Ramos (cell line): ENCODE data around the gene KRT86.

Experiments used
- in situ Hi-C: fragments of 300-500 bp; cut with MboI; formaldehyde crosslinking; loops from one replicate; pipeline ENCODE4 v1.14.3; 2022; ENCODE audit warnings: low sequenced_read_pairs; ENCODE audit not compliant: unreplicated experiment

Gene KRT86

DNA sequence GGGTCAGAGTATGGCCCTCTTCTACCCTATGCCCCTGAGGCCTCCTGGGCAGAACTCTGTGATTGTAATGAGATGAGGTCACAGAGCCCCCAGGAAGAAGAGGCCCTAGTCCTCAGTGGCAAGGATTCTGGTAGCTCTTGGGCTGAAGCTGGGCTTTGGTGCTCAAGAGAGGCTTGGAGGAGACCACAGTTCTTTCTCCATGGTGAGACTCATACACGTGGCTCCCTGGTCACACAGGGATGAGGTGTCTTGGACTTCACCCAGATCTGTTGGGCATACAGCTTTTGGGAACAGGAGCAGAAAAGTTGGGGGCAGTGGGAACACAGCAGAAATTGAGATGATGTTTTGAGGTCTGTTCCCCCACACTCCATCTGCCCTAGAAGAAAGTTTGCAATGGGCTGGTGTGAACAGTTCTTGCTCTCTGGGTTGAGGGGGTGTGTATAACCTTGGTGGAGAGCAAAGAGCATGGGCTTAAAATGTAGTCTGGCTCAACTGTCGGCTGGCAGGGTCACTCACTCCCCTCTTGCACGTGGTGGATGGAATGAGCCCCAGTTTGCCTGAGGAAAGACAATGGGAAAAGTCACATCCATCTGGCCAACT, at the start of gene KRT86:
Gene KRT86, plus strand, starts transcription at position 125 of the 600 bp plus-strand sequence. CDS start 27,272 bp downstream, outside the sequence.
- in situ Hi-C loops, result no loop called here

DNA sequence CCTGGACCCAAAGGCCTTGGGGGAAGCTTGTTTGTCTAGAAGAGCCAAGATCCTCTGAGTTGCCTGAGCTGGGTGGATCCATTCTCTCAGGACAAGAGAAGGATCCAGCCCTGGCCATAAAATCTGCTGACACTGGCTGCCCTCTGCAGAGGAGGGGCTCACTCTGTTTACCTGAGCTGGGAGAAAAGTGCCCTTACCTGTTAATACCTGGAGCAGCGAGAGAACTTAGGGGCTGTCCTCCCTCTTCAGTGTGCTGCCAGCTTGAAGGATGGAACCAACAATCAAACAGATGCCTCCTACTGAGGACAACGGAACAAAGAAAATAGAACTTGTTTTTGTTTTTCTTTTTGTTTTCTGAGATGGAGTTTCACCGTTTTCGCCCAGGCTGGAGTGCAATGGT, 48.7 kb upstream of the KRT86 start:
- in situ Hi-C loops, result no loop called here

DNA sequence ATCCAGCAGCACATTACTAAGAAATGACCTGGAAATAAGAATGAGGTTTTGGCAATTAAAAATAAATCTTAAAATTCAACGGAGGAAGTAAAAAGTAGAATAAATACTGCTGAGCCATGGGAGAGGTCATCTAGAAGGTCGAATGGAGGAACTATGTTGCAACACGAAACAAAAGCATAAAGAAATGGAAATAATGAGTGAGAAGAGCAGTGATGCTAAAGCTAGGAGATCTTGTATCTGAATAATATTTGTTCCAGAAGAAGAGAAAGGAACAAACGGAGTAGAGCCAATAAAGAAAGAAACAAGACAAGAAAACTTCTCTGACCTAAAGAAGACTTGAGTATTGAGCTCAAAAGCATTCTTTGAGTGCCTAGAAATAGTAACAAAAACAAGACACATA, 48.0 kb upstream of the KRT86 start:
- in situ Hi-C loops, result no loop called here

DNA sequence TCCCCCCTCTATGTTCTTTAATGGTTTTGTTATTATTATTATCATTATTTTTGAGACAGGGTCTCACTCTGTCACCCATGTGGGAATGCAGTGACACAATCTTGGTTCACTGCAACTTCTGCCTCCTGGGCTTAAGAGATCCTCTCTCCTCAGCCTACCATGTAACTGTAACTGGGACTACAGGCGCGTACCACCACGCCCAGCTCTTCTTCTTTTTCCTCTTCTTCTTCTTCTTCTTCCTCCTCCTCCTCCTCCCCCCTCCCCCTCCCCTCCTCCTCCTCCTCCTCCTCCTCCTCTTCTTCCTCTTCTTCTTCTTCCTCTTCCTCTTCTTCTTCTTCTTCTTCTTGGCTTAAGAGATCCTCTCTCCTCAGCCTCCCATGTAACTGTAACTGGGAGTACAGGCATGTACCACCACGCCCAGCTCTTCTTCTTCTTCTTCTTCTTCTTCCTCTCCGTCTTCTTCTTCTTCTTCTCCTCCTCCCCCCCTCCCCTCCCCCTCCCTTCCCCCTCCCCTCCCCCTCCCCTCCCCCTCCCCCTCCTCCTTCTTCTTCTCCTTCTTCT, 46.8 kb upstream of the KRT86 start:
- in situ Hi-C loops, result no loop called here

DNA sequence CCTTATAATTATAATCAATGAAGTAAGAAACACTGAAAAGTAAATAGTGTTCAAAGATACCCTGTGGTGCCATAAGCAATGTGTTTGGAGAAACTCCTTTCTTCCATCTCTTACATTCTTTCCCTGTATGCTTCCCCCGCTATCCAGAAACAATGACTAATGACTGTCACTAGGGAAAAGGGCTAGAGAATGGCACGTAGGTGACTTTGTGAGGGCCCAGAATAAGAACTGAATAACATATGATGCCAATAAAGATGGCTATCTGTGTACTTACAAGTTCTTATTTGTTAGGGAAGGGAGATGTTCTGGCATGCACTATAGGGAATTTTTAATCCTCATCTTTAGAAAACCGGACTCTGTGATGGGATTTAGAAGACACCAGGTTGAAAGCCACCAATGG, 46.1 kb upstream of the KRT86 start:
- in situ Hi-C loops, result no loop called here

DNA sequence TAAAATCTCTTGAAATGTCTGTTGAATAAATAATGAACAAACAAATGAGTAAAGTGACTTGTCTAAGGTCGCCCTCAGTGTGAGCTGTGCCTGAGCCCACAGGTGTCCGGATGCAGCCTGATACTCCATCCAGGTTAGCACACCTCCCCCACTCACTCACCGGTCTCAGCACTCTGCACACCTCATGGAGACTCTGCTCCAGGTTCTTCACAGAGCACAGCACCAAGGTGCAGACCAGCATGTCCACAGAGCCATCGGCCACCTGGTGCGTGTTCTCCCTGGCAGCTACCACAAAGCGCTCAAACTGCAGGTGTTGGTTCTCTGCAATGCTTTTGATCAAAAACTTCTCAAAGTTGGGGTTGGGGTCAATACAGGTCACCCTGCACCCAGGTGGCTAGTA, 45.5 kb upstream of the KRT86 start:
- in situ Hi-C loops, result no loop called here

DNA sequence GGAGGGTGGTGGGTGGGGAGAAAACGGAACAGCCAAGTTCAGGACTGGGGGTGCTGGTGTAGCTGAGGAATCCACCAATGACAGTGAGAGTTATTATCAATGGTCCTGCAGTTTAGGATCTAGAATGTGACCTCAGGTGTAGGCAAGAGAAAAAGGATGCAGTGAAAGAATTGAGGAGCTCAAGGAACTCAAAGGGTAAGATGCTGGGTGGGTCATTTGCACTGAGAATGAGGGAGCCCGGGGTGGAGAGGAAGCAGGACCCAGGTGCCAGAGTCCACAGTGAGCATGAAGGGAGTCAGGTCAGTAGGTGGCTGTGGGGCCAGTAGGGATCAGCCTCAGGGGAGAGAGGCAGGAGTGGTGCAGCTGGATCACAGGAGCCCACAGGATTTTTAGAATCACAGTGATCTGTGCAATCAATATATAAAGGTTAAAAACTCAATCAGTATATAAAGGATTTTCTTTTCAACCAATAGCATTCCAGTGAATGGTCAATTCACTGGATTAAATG, 44.6 kb upstream of the KRT86 start:
- in situ Hi-C loops, result no loop called here

DNA sequence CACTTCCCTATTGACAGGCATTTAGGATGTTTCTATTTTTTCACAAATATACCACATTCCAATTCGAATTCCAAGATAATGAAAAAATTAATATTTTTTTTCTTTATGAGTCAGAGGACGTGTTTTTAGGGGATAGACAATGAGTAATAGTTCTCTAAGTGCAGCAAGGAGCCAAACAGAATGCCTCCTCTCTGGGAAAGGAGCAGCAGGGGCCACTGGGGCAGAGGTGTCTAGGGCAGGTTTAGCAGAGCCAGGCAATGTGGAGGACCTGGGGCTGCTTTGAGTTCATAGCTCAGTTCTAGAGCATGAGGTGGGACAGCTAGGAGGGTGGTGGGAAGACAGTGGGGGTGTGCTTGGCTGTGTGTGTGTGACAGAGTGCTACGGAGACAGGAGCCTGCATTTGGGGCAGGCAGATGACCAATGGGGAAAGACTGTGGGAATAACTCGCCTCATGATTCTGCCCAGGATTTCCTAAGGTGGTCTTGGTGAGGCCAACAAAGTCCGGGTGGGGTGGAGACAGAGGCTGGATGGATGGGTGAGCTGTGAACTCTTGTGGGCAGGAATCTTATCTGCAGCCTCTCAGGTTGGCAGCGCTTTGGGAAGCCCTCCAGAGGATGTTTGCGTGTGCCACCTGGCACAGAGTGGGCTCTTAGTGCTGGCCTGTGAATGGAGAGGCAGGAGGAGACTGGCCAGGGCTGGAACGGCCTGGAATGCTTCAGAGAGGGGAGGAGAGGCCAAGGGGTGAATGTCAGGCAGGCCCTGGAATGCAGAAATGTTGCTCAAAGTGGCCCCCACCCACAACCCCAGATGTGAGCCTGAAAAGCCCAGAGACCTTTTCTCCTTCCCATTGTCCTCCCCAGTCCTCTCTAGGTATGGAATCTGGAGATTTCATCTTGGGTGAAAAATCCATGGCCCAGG, 43.8 kb upstream of the KRT86 start:
- in situ Hi-C loops, result no loop called here

DNA sequence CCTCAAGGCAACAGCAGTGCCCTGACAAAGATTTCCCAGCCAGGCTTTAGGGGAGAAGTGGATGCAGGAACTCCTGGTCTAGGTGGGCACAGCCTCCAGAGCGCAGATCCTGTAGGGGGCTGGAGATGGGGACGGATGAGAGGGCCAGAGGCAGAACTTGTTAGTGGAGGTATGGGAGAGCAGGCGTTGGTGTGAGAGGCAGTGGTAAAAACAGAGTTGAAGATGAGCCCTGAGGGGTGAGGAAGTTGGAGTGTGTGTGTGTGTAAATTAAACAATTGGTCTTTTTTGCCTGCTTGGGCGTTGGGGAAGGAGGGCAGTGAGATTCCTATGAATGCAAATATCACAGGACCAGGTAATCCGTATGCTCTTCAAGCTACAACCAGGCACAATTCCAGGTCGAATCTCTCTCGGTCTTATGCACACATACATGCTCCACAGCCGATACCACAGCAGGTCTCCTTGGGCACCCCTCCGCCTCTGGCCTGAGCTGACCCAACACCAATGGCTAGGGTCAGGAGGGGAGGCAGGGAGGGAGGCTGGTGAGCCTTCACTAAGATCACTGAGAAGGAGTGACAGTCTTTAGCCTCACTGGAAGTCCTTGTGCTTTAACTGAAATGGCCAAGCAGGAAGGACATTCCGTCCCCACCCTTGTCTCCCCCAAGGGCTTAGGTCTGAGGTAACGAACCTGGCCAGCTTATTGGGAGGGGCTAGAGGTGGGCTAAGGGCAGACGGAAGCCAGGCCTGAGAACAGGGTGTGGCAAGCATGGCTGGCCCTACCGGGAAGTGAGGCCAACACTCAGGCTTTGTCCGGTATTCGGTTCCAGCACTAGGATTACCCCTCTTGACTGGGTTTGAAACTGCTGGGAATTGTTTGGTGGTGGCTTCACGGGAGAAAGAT, 42.9 kb upstream of the KRT86 start:
- in situ Hi-C loops, result no loop called here

DNA sequence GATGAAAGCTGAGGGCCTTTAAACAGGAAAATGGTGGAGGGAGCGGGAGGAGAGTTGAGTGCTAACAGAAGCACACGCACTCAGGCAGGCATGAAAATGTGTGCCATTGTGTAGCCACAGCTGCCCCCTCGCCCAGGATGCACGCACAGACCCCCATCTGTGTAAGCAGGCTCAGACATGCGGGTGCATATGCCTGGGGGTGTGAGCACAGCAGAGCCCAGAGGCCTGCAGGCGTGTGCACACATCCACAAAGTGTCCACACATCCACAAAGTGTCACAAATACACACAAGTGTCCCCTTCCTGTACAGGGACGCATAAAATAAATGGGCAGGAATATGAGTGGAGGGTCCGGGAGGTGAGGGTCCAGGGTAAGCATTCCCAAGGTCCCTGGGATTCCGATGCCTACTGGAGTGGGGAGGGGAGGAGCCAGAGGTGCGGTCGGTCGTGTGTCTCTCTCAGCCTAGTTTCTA, 42.2 kb upstream of the KRT86 start:
- in situ Hi-C loops, result no loop called here

DNA sequence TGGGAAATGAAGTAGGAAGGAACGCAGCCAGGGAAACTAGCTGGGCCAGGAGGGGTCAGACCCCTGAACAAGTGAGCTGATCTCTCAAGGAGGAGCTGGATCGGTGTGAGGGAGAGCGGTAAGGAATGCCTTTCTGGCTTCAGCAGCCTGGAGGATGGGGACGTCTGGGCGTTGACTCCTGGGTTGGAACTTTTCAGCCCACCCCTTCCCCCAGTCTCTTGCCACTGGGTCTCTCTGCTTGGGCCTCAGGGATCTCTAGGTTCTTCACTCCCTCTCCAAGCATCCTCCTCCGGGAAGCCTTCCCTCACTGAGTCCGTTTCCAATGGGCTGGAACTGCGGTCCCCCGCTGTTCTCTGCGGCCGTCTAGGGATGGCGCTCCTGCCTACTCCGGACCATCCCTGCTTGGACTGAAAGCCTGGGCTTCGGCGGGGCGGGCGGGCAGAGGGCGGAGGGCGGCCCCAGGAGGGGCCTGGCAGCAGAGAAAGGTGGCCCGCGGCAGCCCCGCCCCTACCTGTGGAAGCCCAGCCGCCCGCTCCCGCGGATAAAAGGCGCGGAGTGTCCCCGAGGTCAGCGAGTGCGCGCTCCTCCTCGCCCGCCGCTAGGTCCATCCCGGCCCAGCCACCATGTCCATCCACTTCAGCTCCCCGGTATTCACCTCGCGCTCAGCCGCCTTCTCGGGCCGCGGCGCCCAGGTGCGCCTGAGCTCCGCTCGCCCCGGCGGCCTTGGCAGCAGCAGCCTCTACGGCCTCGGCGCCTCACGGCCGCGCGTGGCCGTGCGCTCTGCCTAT, 41.6 kb upstream of the KRT86 start, which contains the start of gene KRT7:
Gene KRT7, plus strand, starts transcription at position 570 of the 788 bp plus-strand sequence. Its CDS starts 54 bp downstream, at position 624.
- in situ Hi-C loops, result no loop called here

DNA sequence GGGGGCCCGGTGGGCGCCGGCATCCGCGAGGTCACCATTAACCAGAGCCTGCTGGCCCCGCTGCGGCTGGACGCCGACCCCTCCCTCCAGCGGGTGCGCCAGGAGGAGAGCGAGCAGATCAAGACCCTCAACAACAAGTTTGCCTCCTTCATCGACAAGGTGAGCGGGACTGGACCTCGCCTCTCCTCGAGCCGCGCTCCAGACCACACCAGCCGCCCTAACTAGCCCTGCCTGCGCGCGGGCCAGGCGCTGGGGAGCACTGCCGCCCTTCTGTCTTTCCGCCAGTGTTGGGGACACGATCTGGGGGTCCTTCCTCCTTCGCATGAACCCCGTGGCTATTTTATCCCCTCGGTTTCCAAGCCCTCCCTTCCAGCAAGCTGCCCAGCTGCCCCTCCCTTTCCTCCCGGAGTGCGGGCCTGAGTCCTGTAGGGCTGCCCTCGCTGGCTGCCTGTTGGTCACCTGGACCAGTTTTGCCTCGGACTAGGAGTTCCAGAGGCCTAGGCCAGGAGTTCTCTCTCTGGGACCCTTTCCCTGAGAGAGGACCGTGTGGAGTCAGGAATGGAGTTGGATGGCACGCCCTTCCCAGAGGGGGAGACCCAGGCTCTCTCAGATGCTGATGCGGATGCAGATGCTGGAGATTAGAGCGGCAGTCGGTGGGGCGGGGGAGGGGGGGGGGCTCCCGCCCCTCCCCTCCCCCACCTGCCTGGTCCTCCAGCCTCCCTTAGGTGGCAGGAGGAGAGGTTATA, 40.8 kb upstream of the KRT86 start:
- in situ Hi-C loops, result no loop called here

DNA sequence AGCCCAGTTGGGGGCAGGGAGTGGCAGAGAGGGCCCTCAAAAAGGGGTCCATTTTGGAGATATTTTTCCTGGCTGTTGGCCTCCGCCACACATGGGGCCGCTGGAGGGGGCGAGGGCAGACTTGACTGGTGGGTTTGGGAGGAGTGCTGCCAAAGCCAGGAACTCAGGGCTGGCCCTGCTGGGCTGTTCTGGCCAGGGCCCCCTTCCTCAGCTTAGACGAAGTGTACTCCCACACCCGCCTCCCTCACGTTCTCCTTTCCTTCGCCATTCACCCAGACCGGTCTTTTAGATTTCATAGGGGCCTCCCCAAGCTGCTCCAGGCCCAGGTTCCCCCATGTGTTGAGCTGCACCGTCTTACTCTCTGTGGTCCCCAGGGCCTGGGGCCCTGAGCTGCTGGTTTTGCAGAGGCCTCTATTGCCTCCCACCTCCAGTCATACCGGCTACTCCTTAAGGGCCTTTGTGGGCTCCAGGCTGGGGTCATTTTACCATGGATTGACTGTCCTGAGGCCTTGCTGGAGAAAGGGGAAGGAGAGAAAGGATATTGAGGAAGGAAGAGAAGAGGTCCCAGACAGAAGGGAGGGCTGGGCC, 40.1 kb upstream of the KRT86 start:
- in situ Hi-C loops, result no loop called here

DNA sequence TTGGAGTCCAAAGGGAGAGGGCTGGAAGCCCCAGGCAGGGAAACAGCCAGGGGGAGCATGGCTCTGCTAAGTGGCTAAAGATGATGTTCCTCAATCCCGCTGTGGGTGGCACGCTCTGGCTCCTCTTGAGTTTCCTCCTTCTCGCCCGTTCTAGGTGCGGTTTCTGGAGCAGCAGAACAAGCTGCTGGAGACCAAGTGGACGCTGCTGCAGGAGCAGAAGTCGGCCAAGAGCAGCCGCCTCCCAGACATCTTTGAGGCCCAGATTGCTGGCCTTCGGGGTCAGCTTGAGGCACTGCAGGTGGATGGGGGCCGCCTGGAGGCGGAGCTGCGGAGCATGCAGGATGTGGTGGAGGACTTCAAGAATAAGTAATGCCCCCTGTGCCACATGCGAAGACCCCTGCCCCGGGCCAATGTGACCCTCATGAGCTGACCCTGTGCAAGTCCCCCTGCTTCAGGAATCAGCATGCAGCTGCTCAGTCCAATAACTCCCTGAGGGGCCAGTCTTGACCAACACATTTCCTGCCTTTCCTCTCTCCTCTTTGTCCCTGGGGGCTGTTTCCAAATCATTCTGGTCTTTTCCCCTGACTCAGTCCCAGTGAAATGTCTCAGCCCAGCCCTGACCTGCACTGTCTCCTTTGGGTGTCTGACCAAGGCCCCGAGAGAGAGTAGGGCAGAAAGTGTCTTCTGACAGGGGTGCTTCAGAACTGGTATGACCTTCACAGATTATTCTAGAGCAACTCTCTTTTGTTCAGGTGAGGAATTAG, 39.3 kb upstream of the KRT86 start:
- in situ Hi-C loops, result no loop called here

DNA sequence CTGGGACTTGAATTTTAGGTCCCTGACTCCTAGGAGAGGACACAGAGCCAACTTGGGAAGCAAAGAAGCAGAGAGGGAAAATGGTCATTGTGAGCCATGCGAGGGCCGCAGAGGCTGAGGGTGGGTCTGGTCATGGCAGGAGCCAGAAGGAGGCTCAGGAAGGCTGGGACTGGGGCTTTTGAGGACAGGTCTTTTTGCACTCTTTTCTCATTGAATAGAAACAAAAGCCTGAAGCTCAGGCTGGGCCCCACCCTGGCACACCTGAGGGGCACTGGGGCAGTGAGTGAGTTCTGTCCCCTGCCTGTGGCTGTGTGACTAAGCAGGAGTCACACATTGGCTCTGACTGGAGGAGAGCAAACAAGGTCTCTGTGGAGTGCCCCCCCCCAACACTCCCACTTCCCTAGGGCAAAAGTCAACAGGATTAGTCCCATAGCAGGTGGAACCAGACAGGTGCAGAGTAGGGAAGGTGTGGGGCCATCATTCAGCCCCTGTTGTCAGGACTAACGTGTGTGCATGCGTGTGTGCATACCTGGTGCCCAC, 38.6 kb upstream of the KRT86 start:
- in situ Hi-C loops, result no loop called here

DNA sequence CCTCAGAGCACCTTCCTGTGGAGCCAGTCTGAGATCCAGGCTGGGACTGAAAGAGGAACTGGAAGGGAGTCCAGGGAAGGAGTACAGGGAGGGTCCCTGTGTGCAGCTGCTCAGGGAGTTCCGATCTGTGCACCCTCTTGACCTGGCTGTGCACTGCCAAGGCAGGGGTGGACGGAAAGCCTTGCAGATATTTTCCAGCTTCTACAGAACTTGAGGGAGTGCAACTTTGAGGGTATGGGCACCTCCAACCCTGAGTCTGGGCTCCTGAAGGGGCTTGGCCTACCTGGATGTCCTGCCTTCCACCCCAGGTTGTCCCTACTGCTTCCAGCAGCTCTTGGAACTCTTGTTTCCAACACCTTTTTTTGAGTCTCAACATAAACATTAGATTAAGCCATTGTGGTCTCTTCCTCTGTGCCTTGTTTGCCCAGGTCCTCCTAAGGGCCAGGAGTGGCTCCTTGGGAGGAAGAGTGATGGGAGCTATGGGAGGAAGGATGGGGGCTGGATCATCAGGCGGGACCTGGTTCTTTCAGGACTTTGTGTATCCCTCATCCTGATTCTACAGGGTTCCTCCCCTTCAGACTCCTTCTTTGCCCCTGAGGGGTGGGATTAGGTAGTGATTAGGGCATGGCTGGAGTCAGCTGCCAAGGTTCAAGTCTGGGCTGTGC, 37.9 kb upstream of the KRT86 start:
- in situ Hi-C loops, result no loop called here
